ENCODE results near the gene BEAN1. TPM values are rescaled to one million over a fixed set of nuclear protein-coding genes. Genes with fewer than 3 reads are reported as not detected.

BEAN1 gene
- total RNA-seq, 1 experiment from 2014 or later, result 0.61 TPM

GRCh38 chr16:66458853-66459252 lies 31.8 kb downstream of the BEAN1 start:
- Histone ChIP-seq H3K4me1 (ENCODE audit: control insufficient read depth in 1 of 2, insufficient read depth in 2 of 2, low read length in 2 of 2) (peaks cover 0 to 8% of the 10 kb centered on the region in 2 experiments; a peak in 2 of 4 replicates), H3K27me3 (ENCODE audit: insufficient read depth, low read length) (peaks cover 8% of the 10 kb centered on the region; the same call in 1 of the 2 replicates), H3K9me3 (ENCODE audit: control insufficient read depth in 1 of 2, insufficient read depth in 1 of 2, low read depth in 1 of 2, low read length in 2 of 2) (no peaks in the 10 kb centered on the region), H3K4me2 (ENCODE audit: low read length) (no peak overlapping the region), H2AFZ (ENCODE audit: low read depth, low read length, poor library complexity, severe bottlenecking) (no peak overlapping the region), H3K9me2 (ENCODE audit: insufficient read depth) (no peaks in the 10 kb centered on the region), H3K27ac (ENCODE audit: low read depth, low read length) (no peak overlapping the region), H3K36me3 (ENCODE audit: control insufficient read depth in 1 of 2, insufficient read depth in 2 of 2, low read length in 2 of 2) (no peaks in the 10 kb centered on the region), H4K20me1 (ENCODE audit: insufficient read depth) (no peaks in the 10 kb centered on the region), H3K9ac (ENCODE audit: low read length) (no peak overlapping the region), H3K79me2 (ENCODE audit: insufficient read depth, low read length) (no peaks in the 10 kb centered on the region), H3K4me3 (replicated peaks in 1 of 2; ENCODE audit: low read depth in 1 of 2, low read length in 2 of 2) (no peak overlapping the region)
- ChIA-PET CTCF (no interaction called here), POLR2A (no interaction called here), RAD21 (ENCODE audit: low non-redundant PET in 1 of 2, low total read pairs in 2 of 2, uncharacterized antibody in 2 of 2, unreplicated experiment in 2 of 2) (no interaction called here)
- TF ChIP-seq REST (IDR thresholded peaks at IDR 0.05; ENCODE audit: low read depth) (no peak), ZNF274 (IDR thresholded peaks at IDR 0.05; ENCODE audit: low read depth, low read length) (no peak), SIN3A (IDR thresholded peaks at IDR 0.05; ENCODE audit: low read depth) (no peak), JUND (IDR thresholded peaks at IDR 0.05) (no peak), CTCF (IDR thresholded peaks at IDR 0.05 in 2 of 3, conservative IDR thresholded peaks at IDR 0.05 in 1 of 3; ENCODE audit: borderline replicate concordance in 1 of 3, insufficient read depth in 1 of 3, low read depth in 2 of 3, low read length in 2 of 3) (no peak)
- ATAC-seq (no peak), DNase-seq (ENCODE audit: low read depth, low spot score) (no peak)
- BruUV-seq (replicated peaks), result no TSS peak
- intact Hi-C loops (cut with micrococcal nuclease), result no loop called here

Measured in HCT116 (cell line).